ENCODE data around the gene SYP. TPM values are rescaled to one million over a fixed set of nuclear protein-coding genes. Genes with fewer than 3 reads are reported as not detected.

The SYP gene
- total and polyA plus RNA-seq, 4 donors: 0.30 to 0.67 (median 0.47) TPM

DNA sequence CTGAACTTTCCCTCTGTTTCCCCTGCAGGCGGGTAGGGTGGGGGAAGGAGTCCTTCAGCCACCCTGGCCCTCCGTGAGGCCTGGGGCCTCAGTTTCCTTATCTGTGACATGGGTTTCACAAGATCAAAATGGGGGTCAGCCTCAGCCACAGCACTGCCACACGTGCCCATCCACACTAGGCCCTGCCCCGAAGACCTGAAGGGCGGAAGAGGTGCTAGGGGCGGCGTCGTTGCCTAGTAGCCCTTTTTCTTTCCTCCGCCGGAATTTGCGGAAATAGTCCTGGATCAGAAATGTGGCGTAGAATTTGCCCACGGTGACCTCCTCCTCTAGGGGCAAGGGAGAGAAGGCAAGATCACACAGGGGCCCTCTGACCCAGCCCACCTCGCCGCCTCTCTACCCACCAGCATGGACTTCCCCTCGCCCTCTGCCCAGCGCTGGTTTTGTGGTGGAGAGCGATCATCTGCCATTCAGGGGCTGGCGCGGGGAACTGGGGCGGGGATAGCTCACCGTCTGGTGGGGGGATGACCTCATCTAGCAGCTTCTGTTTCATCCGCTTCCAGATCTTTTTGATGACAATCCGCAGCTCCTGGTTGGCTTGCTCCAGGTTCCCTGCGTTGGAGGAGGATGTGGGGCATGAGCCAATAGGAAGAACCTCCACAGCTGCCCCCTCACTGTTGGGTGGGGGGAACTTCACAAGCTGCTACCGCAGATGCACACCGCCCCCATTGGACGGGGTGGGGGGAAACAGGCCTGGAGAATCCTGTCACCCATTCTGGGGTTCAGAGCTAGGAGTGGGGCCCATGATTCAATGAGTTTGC is 9.7 kb upstream of the SYP start:
- 33% methylated on average over 28 of the region's 28 CpGs for WGBS
- Histone ChIP-seq H3K36me3 (ENCODE audit: control insufficient read depth in 4 of 4, insufficient read depth in 3 of 4, low read depth in 1 of 4, low read length in 3 of 4) (no peaks in the 10 kb centered on the region), H3K9me3 (ENCODE audit: control insufficient read depth in 4 of 4, low read length in 3 of 4) (no peaks in the 10 kb centered on the region), H3K9ac (ENCODE audit: low read depth in 1 of 2, low read length in 2 of 2) (no peak overlapping the region), H3K4me1 (ENCODE audit: control insufficient read depth in 4 of 4, insufficient read depth in 4 of 4, low read length in 3 of 4) (no peaks in the 10 kb centered on the region), H3K27ac (ENCODE audit: low read depth in 1 of 2, low read length in 2 of 2) (no peak overlapping the region), H3K4me3 (ENCODE audit: low read depth in 1 of 3, low read length in 3 of 3) (no peak overlapping the region), H3K27me3 (ENCODE audit: control insufficient read depth in 4 of 4, insufficient read depth in 4 of 4, low read length in 3 of 4) (no peaks in the 10 kb centered on the region)
- TF ChIP-seq EGR1 (IDR thresholded peaks at IDR 0.05; ENCODE audit: low read depth in 2 of 2): no peak
- no peak for TF ChIP-seq TAF1 (conservative IDR thresholded peaks at IDR 0.05)
- TF ChIP-seq, protein P1, sequence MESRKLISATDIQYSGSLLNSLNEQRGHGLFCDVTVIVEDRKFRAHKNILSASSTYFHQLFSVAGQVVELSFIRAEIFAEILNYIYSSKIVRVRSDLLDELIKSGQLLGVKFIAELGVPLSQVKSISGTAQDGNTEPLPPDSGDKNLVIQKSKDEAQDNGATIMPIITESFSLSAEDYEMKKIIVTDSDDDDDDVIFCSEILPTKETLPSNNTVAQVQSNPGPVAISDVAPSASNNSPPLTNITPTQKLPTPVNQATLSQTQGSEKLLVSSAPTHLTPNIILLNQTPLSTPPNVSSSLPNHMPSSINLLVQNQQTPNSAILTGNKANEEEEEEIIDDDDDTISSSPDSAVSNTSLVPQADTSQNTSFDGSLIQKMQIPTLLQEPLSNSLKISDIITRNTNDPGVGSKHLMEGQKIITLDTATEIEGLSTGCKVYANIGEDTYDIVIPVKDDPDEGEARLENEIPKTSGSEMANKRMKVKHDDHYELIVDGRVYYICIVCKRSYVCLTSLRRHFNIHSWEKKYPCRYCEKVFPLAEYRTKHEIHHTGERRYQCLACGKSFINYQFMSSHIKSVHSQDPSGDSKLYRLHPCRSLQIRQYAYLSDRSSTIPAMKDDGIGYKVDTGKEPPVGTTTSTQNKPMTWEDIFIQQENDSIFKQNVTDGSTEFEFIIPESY (IDR thresholded peaks at IDR 0.05): no peak
- DNase-seq (ENCODE audit: low spot score): no peak

DNA sequence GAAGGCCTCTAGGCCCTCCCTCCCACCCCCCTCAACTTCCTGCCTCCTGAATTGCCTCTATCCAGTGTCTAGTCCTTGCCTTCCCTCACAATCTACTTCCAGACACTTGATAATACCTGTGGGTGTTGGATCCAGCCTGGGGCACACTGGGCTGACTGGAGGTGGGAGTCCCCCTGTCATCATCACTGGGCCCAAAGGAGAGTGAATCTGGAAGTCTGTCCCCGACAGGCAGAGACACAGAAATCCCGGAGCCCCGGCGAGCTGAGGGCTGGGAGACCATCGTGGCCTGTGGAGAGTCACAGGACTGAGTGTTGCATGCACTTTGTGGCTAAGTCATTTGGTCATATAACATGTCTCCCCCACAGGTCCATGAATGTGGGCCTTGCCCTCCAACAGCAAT is 8.4 kb upstream of the SYP start:
- Histone ChIP-seq H3K4me1 (ENCODE audit: control insufficient read depth in 4 of 4, insufficient read depth in 4 of 4, low read length in 3 of 4) (no peaks in the 10 kb centered on the region), H3K27ac (ENCODE audit: low read depth in 1 of 2, low read length in 2 of 2) (no peak overlapping the region), H3K4me3 (ENCODE audit: low read depth in 1 of 3, low read length in 3 of 3) (no peak overlapping the region), H3K36me3 (ENCODE audit: control insufficient read depth in 4 of 4, insufficient read depth in 3 of 4, low read depth in 1 of 4, low read length in 3 of 4) (no peaks in the 10 kb centered on the region), H3K27me3 (ENCODE audit: control insufficient read depth in 4 of 4, insufficient read depth in 4 of 4, low read length in 3 of 4) (no peaks in the 10 kb centered on the region), H3K9me3 (ENCODE audit: control insufficient read depth in 4 of 4, low read length in 3 of 4) (no peaks in the 10 kb centered on the region), H3K9ac (ENCODE audit: low read depth in 1 of 2, low read length in 2 of 2) (no peak overlapping the region)
- WGBS: 93% methylated on average over 5 of the region's 5 CpGs
- TF ChIP-seq RAD21 (IDR thresholded peaks at IDR 0.05) (no peak), EGR1 (IDR thresholded peaks at IDR 0.05; ENCODE audit: low read depth in 2 of 2) (no peak), GABPA (IDR thresholded peaks at IDR 0.05 in 1 of 2, conservative IDR thresholded peaks at IDR 0.05 in 1 of 2) (no peak), SP1 (IDR thresholded peaks at IDR 0.05) (no peak), HNF4G (IDR thresholded peaks at IDR 0.05) (no peak), FOXA1 (IDR thresholded peaks at IDR 0.05) (no peak), YY1 (IDR thresholded peaks at IDR 0.05) (no peak), RXRA (IDR thresholded peaks at IDR 0.05) (no peak), TAF1 (conservative IDR thresholded peaks at IDR 0.05) (no peak), NR2F2 (IDR thresholded peaks at IDR 0.05) (no peak), JUND (IDR thresholded peaks at IDR 0.05) (no peak)
- TF ChIP-seq, protein P2, sequence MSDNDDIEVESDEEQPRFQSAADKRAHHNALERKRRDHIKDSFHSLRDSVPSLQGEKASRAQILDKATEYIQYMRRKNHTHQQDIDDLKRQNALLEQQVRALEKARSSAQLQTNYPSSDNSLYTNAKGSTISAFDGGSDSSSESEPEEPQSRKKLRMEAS (IDR thresholded peaks at IDR 0.05): no peak
- TF ChIP-seq, protein P3, sequence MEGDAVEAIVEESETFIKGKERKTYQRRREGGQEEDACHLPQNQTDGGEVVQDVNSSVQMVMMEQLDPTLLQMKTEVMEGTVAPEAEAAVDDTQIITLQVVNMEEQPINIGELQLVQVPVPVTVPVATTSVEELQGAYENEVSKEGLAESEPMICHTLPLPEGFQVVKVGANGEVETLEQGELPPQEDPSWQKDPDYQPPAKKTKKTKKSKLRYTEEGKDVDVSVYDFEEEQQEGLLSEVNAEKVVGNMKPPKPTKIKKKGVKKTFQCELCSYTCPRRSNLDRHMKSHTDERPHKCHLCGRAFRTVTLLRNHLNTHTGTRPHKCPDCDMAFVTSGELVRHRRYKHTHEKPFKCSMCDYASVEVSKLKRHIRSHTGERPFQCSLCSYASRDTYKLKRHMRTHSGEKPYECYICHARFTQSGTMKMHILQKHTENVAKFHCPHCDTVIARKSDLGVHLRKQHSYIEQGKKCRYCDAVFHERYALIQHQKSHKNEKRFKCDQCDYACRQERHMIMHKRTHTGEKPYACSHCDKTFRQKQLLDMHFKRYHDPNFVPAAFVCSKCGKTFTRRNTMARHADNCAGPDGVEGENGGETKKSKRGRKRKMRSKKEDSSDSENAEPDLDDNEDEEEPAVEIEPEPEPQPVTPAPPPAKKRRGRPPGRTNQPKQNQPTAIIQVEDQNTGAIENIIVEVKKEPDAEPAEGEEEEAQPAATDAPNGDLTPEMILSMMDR (IDR thresholded peaks at IDR 0.05; ENCODE audit: low read depth, low read length, missing input control): no peak
- TF ChIP-seq, protein P4, sequence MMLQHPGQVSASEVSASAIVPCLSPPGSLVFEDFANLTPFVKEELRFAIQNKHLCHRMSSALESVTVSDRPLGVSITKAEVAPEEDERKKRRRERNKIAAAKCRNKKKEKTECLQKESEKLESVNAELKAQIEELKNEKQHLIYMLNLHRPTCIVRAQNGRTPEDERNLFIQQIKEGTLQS (IDR thresholded peaks at IDR 0.05): no peak
- no peak for DNase-seq (ENCODE audit: low spot score)
